Peyer's patch (tissue), 4 donors: ENCODE data around the gene TMEM14A. TPM values are rescaled to one million over a fixed set of nuclear protein-coding genes. Genes with fewer than 3 reads are reported as not detected.

ENCODE experiments used
- DNase-seq, 3 donors: peaks; one replicate each; pipeline ENCODE4 v3.0.0-alpha.2; 2017 to 2019
- H3K27ac ChIP-seq, 4 donors: fragments of 200-600 bp; sonication (generic); one replicate each; pipeline ENCODE4 v1.5.1; 2016 to 2019
- H3K27me3 ChIP-seq, 2 donors: fragments of 200-600 bp; sonication (generic); one replicate each; pipeline ENCODE4 v1.5.1; 2019
- H3K36me3 ChIP-seq, 3 donors: fragments of 200-600 bp; sonication (generic); one replicate each; pipeline ENCODE4 v1.5.1; 2016 to 2019
- H3K4me1 ChIP-seq, 4 donors: fragments of 200-600 bp; sonication (generic); one replicate each; pipeline ENCODE4 v1.5.1; 2016 to 2019
- H3K4me3 ChIP-seq, 4 donors: fragments of 200-600 bp; sonication (generic); 1 replicate in 3 of 4; 2 replicates in 1 of 4; pipeline ENCODE4 v1.5.1; 2016 to 2019; ENCODE audit warnings: mild to moderate bottlenecking in 1 of 4
- H3K9me3 ChIP-seq, 4 donors: fragments of 200-600 bp; sonication (generic); one replicate each; pipeline ENCODE4 v1.5.1; 2016 to 2019; ENCODE audit warnings: mild to moderate bottlenecking in 1 of 4
- POLR2A ChIP-seq, 2 donors: fragments of 450-650 bp; IDR thresholded peaks; one replicate each; pipeline ENCODE4 v1.5.1; 2017; ENCODE audit warnings: antibody characterized with exemption in 2 of 2, mild to moderate bottlenecking in 2 of 2, moderate library complexity in 2 of 2
- total RNA-seq, 4 donors: library from RNA; depleted of rRNA; stranded (reverse); fragments of >200 nt; gene quantifications; one replicate each; pipeline ENCODE4 v1.1.0, GENCODE V29; 2016
- TF ChIP-seq, protein P1 (sequence below), 6 experiments: fragments of 450-650 bp in 4 of 6; fragments of 200-600 bp in 2 of 6; sonication (generic) in 1 of 6; IDR thresholded peaks; one replicate each; pipeline ENCODE4 v1.5.1; 2017 to 2019; ENCODE audit warnings: antibody characterized with exemption in 6 of 6, mild to moderate bottlenecking in 3 of 6, moderate library complexity in 1 of 6

Gene TMEM14A
- total RNA-seq, 4 donors from 2014 or later: 12.4 to 56.0 (median 25.3) TPM

DNA sequence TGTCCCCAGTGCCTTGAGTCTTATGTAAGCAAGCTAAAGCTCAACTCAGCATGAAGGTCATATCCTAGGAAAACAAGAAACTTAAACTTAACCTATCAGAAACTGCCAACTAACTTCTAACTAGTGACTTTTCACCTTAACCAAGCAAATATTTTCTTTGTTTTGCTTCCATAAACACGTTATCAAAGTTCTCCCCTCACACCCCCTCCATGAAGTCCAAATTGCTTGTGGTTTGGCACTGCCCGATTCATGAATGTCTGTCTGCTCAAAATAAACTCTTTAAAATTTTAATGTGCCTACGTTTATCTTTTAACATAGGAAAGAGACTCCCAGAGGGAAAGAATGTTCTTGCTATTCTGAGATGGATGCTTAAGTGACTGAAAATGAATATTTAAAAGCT is 57.5 kb downstream of the TMEM14A start:
- no peaks in the 10 kb centered on the region for H3K9me3 ChIP-seq
- TF ChIP-seq, protein P1, sequence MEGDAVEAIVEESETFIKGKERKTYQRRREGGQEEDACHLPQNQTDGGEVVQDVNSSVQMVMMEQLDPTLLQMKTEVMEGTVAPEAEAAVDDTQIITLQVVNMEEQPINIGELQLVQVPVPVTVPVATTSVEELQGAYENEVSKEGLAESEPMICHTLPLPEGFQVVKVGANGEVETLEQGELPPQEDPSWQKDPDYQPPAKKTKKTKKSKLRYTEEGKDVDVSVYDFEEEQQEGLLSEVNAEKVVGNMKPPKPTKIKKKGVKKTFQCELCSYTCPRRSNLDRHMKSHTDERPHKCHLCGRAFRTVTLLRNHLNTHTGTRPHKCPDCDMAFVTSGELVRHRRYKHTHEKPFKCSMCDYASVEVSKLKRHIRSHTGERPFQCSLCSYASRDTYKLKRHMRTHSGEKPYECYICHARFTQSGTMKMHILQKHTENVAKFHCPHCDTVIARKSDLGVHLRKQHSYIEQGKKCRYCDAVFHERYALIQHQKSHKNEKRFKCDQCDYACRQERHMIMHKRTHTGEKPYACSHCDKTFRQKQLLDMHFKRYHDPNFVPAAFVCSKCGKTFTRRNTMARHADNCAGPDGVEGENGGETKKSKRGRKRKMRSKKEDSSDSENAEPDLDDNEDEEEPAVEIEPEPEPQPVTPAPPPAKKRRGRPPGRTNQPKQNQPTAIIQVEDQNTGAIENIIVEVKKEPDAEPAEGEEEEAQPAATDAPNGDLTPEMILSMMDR (IDR thresholded peaks at IDR 0.05): no peak
- no peak for TF ChIP-seq POLR2A (IDR thresholded peaks at IDR 0.05)
- H3K4me1 ChIP-seq: peaks cover 0 to 15% (median 0%) of the 10 kb centered on the region in 4 donors
- no peak overlapping the region for H3K4me3 ChIP-seq
- no peak overlapping the region for H3K27ac ChIP-seq
- DNase-seq: no peak
- no peaks in the 10 kb centered on the region for H3K36me3 ChIP-seq
- H3K27me3 ChIP-seq: no peaks in the 10 kb centered on the region

DNA sequence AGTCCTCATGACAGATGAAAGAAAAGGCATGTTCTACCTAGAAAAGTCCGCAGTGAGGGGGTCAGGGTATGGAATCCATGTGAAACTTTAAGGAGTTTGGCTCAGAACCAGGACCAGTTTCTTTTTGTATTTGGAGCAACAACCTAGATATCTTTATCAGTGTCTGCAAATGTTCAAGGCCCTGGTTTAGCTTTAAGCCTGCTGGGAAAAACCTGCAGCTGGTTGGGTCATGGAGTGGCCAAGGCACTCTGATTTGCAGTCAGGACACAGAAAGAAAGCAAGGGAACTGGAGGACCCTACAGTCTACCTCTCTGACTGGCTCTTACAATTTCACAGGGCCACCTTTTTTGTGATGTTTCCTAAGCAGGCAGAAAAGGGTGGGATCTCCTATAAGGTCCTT is 58.7 kb downstream of the TMEM14A start:
- H3K4me1 ChIP-seq: peaks cover 0 to 15% (median 0%) of the 10 kb centered on the region in 4 donors
- no peaks in the 10 kb centered on the region for H3K27me3 ChIP-seq
- no peak for TF ChIP-seq POLR2A (IDR thresholded peaks at IDR 0.05)
- TF ChIP-seq, protein P1 (IDR thresholded peaks at IDR 0.05): no peak
- no peaks in the 10 kb centered on the region for H3K36me3 ChIP-seq
- H3K27ac ChIP-seq: no peak overlapping the region
- no peaks in the 10 kb centered on the region for H3K9me3 ChIP-seq
- no peak overlapping the region for H3K4me3 ChIP-seq
- DNase-seq: no peak

DNA sequence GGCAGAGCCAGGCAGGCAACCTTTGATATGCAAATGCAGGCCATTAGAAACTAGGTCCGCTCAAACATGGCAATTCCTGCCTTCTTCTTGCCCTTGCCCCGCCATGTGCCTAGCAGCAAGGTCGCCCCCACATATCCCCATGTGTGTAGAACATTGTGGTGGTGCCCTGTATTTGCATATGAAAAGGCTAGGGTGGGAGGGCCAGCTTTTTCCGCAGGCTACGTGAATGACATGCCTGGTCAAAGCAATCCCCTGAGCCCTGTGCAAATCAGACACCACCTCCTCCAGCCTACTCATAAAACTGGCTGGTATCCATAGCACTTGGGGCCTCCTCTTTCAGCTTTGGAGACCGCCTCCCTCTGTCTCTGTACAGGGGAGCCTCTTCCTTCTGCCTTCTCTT is 60.8 kb downstream of the TMEM14A start:
- H3K4me1 ChIP-seq: peaks cover 0 to 12% (median 0%) of the 10 kb centered on the region in 4 donors
- H3K27ac ChIP-seq: no peak overlapping the region
- H3K9me3 ChIP-seq: no peaks in the 10 kb centered on the region
- no peak for TF ChIP-seq POLR2A (IDR thresholded peaks at IDR 0.05)
- TF ChIP-seq, protein P1 (IDR thresholded peaks at IDR 0.05): no peak
- no peaks in the 10 kb centered on the region for H3K27me3 ChIP-seq
- H3K36me3 ChIP-seq: no peaks in the 10 kb centered on the region
- no peak overlapping the region for H3K4me3 ChIP-seq
- no peak for DNase-seq

DNA sequence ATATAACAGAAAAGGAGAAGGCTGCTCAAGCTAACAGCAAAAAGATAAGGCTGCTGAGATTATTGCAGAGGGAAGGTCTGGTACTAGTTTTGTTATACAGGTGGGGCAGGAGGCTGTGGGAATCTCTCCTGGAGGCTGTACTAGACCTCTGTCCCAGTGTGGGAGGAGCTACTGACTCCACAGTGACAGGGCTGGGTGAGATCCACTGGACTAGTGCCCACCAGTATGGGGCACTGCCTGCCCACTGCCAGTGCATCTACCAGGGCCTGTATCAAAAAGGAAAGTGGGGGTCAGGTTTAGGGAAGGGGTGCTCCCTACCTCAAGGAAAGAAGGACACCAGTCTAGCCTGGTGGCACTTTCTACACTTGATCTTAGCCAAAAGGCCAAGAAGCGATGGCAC is 62.3 kb downstream of the TMEM14A start:
- no peak overlapping the region for H3K27ac ChIP-seq
- H3K4me1 ChIP-seq: peaks cover 0 to 12% (median 0%) of the 10 kb centered on the region in 4 donors
- no peak for TF ChIP-seq POLR2A (IDR thresholded peaks at IDR 0.05)
- TF ChIP-seq, protein P1 (IDR thresholded peaks at IDR 0.05): no peak
- no peak for DNase-seq
- no peaks in the 10 kb centered on the region for H3K27me3 ChIP-seq
- H3K36me3 ChIP-seq: no peaks in the 10 kb centered on the region
- no peak overlapping the region for H3K4me3 ChIP-seq
- no peaks in the 10 kb centered on the region for H3K9me3 ChIP-seq

DNA sequence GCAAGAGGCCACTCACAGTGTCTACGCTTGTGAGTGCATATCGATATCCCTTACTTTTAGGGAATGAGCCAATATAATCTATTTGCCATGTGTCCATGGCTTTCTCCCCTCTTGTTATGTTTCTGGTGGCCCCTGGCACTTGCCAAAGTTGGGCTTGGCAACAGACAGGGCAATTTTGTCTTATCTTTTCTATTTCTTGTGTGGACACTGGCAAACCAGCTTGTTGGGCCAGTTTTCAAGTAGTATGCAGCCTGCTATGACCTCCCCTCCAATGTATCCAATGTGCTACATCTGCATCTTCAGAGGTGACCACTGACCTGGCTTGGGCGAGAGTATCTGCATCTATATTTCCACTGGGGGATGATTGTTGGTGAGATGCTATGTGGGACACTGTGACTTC is 63.2 kb downstream of the TMEM14A start:
- no peak overlapping the region for H3K27ac ChIP-seq
- H3K4me3 ChIP-seq: no peak overlapping the region
- H3K4me1 ChIP-seq: peaks cover 0 to 12% (median 0%) of the 10 kb centered on the region in 4 donors
- H3K9me3 ChIP-seq: no peaks in the 10 kb centered on the region
- H3K36me3 ChIP-seq: no peaks in the 10 kb centered on the region
- no peak for DNase-seq
- no peaks in the 10 kb centered on the region for H3K27me3 ChIP-seq
- TF ChIP-seq, protein P1 (IDR thresholded peaks at IDR 0.05): no peak
- no peak for TF ChIP-seq POLR2A (IDR thresholded peaks at IDR 0.05)

DNA sequence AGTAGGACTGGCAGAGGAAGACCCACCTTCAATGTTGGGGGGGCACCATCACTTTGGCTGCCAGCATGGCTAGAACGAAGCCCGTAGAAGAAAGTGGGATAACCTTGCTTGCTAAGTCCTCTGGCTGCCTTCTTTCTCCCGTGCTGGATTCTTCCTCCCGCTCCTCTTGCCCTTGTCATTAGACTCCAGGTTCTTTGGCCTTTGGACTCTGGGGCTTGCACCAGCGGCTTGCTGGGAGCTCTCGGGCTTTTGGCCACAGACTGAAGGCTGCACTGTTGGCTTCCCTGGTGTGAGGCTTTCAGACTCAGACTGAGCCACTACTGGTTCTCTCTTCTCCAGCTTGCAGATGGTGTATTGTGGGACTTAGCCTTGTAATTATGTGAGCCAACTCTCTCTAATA is 64.2 kb downstream of the TMEM14A start:
- no peaks in the 10 kb centered on the region for H3K36me3 ChIP-seq
- peaks cover 0 to 12% (median 0%) of the 10 kb centered on the region in 4 donors for H3K4me1 ChIP-seq
- H3K27ac ChIP-seq: peak overlapping the region in 1 of 4 donors; percentile 68
- TF ChIP-seq, protein P1 (IDR thresholded peaks at IDR 0.05): no peak
- TF ChIP-seq POLR2A (IDR thresholded peaks at IDR 0.05): no peak
- H3K9me3 ChIP-seq: no peaks in the 10 kb centered on the region
- no peaks in the 10 kb centered on the region for H3K27me3 ChIP-seq
- H3K4me3 ChIP-seq: no peak overlapping the region
- peak in 2 of 3 donors; percentile 66 to 67 for DNase-seq
